Measurements from ENCODE around the gene RTKN2.

RTKN2 gene

GRCh38 chr10:62194924-62195674 is 73.5 kb downstream of the RTKN2 start:
- TF ChIP-seq JUND (IDR thresholded peaks at IDR 0.05; ENCODE audit: low read depth), result no peak
- in situ Hi-C loops (cut with HindIII; ENCODE audit: low pct_unique_long_range_greater_than_20kb, low sequenced_read_pairs), result no loop called here
- DNase-seq (ENCODE audit: low read depth in 1 of 2, low spot score in 1 of 2), result no peak

GRCh38 chr10:62193479-62193878 is 75.2 kb downstream of the RTKN2 start:
- no peak for TF ChIP-seq JUND (IDR thresholded peaks at IDR 0.05; ENCODE audit: low read depth)
- DNase-seq (ENCODE audit: low read depth in 1 of 2, low spot score in 1 of 2), result no peak
- in situ Hi-C loops (cut with HindIII; ENCODE audit: low pct_unique_long_range_greater_than_20kb, low sequenced_read_pairs), result no loop called here

GRCh38 chr10:62189131-62189530 is 79.5 kb downstream of the RTKN2 start:
- DNase-seq (ENCODE audit: low read depth in 1 of 2, low spot score in 1 of 2), result no peak
- TF ChIP-seq JUND (IDR thresholded peaks at IDR 0.05; ENCODE audit: low read depth), result no peak
- in situ Hi-C loops (cut with HindIII; ENCODE audit: low pct_unique_long_range_greater_than_20kb, low sequenced_read_pairs), result no loop called here

- in situ Hi-C loops (cut with HindIII; ENCODE audit: low pct_unique_long_range_greater_than_20kb, low sequenced_read_pairs), result no loop called here
- no peak for DNase-seq (ENCODE audit: low read depth in 1 of 2, low spot score in 1 of 2)
- no peak for TF ChIP-seq JUND (IDR thresholded peaks at IDR 0.05; ENCODE audit: low read depth)
These were observed 80.5 kb downstream of the RTKN2 start for GRCh38 chr10:62188021-62188616.

- in situ Hi-C loops (cut with HindIII; ENCODE audit: low pct_unique_long_range_greater_than_20kb, low sequenced_read_pairs), result no loop called here
- DNase-seq (ENCODE audit: low read depth in 1 of 2, low spot score in 1 of 2), result peak in 1 of 2 experiments; percentile 55
- TF ChIP-seq JUND (IDR thresholded peaks at IDR 0.05; ENCODE audit: low read depth), result no peak
These were observed 81.5 kb downstream of the RTKN2 start for GRCh38 chr10:62186999-62187675.

- no peak for DNase-seq (ENCODE audit: low read depth in 1 of 2, low spot score in 1 of 2)
- in situ Hi-C loops (cut with HindIII; ENCODE audit: low pct_unique_long_range_greater_than_20kb, low sequenced_read_pairs), result no loop called here
- no peak for TF ChIP-seq JUND (IDR thresholded peaks at IDR 0.05; ENCODE audit: low read depth)
These were observed 82.5 kb downstream of the RTKN2 start for GRCh38 chr10:62185919-62186692.

GRCh38 chr10:62183857-62184795 is 84.5 kb downstream of the RTKN2 start:
- in situ Hi-C loops (cut with HindIII; ENCODE audit: low pct_unique_long_range_greater_than_20kb, low sequenced_read_pairs), result no loop called here
- DNase-seq (ENCODE audit: low read depth in 1 of 2, low spot score in 1 of 2), result peak; percentile 33 to 85
- peak; percentile 63 for TF ChIP-seq JUND (IDR thresholded peaks at IDR 0.05; ENCODE audit: low read depth)

- in situ Hi-C loops (cut with HindIII; ENCODE audit: low pct_unique_long_range_greater_than_20kb, low sequenced_read_pairs), result no loop called here
- no peak for TF ChIP-seq JUND (IDR thresholded peaks at IDR 0.05; ENCODE audit: low read depth)
- DNase-seq (ENCODE audit: low read depth in 1 of 2, low spot score in 1 of 2), result peak in 1 of 2 experiments; percentile 81
These were observed 85.2 kb downstream of the RTKN2 start for GRCh38 chr10:62183442-62183841.

- TF ChIP-seq JUND (IDR thresholded peaks at IDR 0.05; ENCODE audit: low read depth), result no peak
- DNase-seq (ENCODE audit: low read depth in 1 of 2, low spot score in 1 of 2), result no peak
- in situ Hi-C loops (cut with HindIII; ENCODE audit: low pct_unique_long_range_greater_than_20kb, low sequenced_read_pairs), result no loop called here
These were observed 86.0 kb downstream of the RTKN2 start for GRCh38 chr10:62182595-62182994.

- no peak for TF ChIP-seq JUND (IDR thresholded peaks at IDR 0.05; ENCODE audit: low read depth)
- DNase-seq (ENCODE audit: low read depth in 1 of 2, low spot score in 1 of 2), result no peak
- in situ Hi-C loops (cut with HindIII; ENCODE audit: low pct_unique_long_range_greater_than_20kb, low sequenced_read_pairs), result no loop called here
These were observed 86.5 kb downstream of the RTKN2 start for GRCh38 chr10:62182171-62182570.

GRCh38 chr10:62180677-62181076 is 88.0 kb downstream of the RTKN2 start:
- DNase-seq (ENCODE audit: low read depth in 1 of 2, low spot score in 1 of 2), result no peak
- TF ChIP-seq JUND (IDR thresholded peaks at IDR 0.05; ENCODE audit: low read depth), result no peak
- in situ Hi-C loops (cut with HindIII; ENCODE audit: low pct_unique_long_range_greater_than_20kb, low sequenced_read_pairs), result no loop called here

All from T47D (cell line).